ENCODE results near the gene GTF3C6. TPM values are rescaled to one million over a fixed set of nuclear protein-coding genes. Genes with fewer than 3 reads are reported as not detected.
A peak's percentile ranks its signal among the peaks of the same experiment; 100 is the strongest.

The GTF3C6 gene, protein sequence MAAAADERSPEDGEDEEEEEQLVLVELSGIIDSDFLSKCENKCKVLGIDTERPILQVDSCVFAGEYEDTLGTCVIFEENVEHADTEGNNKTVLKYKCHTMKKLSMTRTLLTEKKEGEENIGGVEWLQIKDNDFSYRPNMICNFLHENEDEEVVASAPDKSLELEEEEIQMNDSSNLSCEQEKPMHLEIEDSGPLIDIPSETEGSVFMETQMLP
- 10 to 100 TPM; 72.0 to 85.7 TPM for total RNA-seq

DNA sequence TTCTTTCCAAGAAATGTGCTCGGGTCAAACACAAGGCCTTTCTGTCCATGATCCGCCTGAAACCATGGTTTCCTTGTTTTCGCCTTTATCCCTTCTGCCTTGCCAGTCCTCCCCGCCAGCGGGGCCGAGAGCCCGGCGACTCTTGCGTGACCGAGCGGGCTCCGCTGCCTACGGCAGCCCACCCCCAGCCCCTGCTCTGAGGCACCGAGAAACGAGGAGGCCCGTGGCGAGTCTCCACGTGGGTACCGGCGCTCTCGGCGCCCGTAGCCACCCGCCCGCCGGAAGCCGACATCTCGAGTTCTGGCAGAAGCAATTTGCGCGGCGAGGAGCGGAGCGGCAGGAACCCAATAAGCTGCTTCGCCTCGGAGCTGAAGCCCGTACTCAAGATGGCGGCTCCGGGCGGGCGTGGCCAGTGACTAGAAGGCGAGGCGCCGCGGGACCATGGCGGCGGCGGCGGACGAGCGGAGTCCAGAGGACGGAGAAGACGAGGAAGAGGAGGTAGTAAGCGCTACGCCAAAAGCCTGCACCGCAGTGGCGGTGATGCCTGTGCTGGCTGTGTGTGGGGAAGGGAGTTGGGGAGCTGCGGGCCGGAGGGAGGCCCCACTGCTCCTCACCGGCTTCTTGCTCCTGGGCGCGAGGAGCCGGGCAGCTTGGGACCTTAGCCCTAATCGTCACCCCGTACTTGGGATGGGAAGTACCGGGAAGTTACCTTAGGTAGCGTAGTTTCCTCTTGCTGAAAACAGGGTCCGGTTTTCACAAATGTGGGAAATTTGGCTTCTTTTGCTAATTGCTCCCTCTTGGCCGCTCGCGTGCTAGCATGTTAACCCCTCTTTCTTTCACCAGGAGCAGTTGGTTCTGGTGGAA, at the start of gene GTF3C6:
GTF3C6 (plus strand) TSS at position 378 of the 864 bp plus-strand sequence; CDS start at position 442, 64 bp downstream.
- peak; percentile 91 to 92 for DNase-seq (ENCODE audit: low spot score in 2 of 2)
- H3K27ac Mint-ChIP-seq: peak within 1 kb of the TSS; percentile 98 to 100
- ATAC-seq: peak; percentile 97 to 99
- peaks cover 12 to 38% of the 10 kb centered on the region in 2 donors for H3K36me3 Mint-ChIP-seq
- no peaks in the 10 kb centered on the region for H3K9me3 Mint-ChIP-seq

DNA sequence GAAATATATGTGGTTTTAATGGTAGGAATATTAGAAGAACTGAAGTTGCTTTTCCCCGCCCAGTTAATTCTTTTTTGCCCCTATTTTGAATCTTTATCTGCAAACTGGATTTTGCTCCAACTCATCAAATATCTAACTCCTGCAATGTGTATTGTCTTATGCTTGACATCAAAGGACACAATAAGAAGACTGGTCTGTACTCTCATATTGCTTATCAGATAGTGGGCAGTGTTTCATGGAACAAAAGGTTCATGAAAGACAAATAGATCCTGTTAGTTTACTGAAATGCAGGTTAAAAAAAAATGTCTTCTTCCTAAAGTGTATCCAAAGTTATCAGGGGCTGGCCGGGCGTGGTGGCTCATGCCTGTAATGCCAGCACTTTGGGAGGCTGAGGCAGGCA, 27.7 kb upstream of the GTF3C6 start:
- H3K27ac Mint-ChIP-seq: no peak overlapping the region
- H3K9me3 Mint-ChIP-seq: no peaks in the 10 kb centered on the region
- H3K36me3 Mint-ChIP-seq: no peaks in the 10 kb centered on the region
- DNase-seq (ENCODE audit: low spot score in 2 of 2) (no peak), ATAC-seq (no peak)

DNA sequence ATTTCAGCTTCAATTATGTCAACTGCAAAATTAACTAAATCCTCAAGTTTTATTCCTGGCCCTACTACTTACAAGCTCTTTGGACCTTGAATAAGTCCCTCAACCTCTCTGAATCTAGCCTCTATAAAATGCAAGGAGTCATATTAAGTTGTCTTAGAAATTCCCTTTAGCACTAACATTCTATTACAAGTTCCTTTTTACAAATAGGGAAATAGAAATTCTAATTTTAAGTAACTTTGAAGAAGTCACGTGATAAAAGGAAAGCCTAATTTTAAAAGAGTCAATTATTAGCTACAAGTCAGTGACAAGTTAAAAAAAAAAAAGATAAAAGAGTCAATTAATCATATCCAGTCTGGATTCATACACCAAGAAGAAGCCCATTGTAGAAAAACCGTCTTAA, 24.6 kb upstream of the GTF3C6 start:
- H3K9me3 Mint-ChIP-seq: no peaks in the 10 kb centered on the region
- no peaks in the 10 kb centered on the region for H3K36me3 Mint-ChIP-seq
- no peak overlapping the region for H3K27ac Mint-ChIP-seq
- DNase-seq (ENCODE audit: low spot score in 2 of 2) (no peak), ATAC-seq (no peak)

DNA sequence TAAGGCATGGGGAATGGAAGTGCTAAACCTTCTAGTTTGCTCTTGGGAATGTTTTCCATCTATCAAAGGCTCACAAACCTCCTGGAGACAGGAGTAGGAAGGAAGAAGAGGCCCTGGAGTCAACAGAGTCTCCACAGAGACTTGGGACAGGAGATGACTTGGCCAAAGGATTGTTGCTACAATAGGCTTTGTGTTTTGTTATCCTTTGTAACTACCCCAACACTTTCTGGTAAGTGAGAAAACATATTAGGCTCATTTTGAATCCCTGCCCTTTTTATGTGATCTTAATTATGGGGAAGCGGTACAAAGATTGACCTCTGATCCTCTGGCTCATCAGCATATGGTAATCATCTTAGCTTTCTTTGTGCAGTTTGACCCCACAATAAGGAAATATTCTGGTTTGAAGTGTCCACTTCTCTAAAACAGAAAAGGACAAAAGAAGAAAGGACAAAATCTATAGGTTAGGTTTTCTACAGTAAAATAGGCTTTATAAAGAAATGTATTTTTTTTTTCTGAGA, 24.1 kb upstream of the GTF3C6 start:
- Mint-ChIP-seq H3K27ac (no peak overlapping the region), H3K36me3 (no peaks in the 10 kb centered on the region), H3K9me3 (no peaks in the 10 kb centered on the region)
- DNase-seq (ENCODE audit: low spot score in 2 of 2) (no peak), ATAC-seq (no peak)

DNA sequence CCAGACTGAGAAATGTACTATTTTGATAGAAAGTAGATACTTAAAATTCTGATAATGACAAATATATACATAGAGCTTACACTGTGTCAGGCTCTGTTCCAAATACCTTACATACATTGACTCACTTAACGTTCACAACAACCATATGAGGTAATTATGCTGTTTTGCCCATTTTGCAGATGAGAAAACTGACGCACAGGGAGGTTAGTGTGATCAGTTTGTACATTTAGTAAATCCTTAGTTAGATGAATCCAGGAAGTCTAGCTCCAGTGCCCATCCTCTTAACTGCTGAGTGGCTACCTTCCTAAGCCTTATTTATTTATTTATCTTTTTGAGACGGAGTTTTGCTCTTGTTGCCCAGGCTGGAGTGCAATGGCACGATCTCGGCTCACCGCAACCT, 23.3 kb upstream of the GTF3C6 start:
- ATAC-seq (no peak), DNase-seq (ENCODE audit: low spot score in 2 of 2) (no peak)
- no peaks in the 10 kb centered on the region for H3K9me3 Mint-ChIP-seq
- H3K36me3 Mint-ChIP-seq: no peaks in the 10 kb centered on the region
- H3K27ac Mint-ChIP-seq: no peak overlapping the region

DNA sequence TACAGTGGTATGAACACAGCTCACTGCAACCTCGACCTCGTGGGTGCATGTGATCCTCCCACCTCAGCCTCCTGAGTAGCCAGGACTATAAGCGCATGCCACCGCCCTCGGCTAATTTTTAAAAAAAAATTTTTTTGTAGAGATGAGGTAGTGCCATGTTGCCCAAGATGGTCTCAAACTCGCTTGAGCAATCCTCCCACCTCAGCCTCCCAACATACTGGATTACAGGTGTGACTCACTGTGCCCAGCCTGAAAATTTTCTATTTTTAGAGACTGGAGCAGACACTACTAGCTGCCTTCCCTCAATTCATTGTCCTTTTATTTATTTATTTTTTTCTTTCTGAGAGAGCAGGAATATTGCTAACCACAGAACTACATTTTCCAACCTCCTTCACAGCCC, 20.3 kb upstream of the GTF3C6 start:
- DNase-seq (ENCODE audit: low spot score in 2 of 2): no peak
- Mint-ChIP-seq H3K36me3 (no peaks in the 10 kb centered on the region), H3K9me3 (no peaks in the 10 kb centered on the region), H3K27ac (no peak overlapping the region)
- ATAC-seq: no peak

DNA sequence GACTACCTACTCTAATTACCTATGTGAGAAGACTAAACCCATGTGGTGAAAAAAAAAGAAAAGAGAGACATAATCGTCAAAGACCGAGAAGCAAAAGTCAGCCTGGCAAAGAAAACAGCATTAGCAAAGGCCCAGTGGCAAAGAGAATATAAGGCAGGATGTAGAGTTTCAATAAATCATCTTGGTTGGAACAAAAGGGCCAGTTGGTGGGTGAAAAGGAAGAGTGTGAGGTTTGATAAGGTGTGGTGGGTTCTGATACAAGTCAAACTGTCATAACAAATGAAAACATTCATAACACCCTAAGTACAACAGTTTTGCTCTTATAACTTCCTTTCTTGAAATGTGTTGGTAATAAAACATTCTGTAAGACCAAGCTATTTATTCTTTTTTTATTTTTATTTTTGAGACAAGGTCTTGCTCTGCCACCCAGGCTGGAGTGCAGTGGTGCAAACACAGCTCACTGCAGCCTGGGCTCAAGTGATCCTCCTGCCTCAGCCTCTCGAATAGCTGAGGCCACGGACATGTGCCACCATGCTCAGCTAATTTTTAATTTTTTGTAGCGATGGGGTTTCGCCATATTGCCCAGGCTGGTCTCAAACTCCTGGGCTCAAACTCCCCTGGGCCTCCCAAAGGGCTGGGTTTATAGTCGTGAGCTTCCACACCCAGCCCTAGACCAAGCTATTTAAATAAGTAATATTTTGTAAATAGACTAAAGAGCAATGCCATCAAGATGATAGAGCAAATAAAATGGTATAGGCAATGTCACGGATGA, 18.9 kb upstream of the GTF3C6 start:
- ATAC-seq: peak in 1 of 2 donors; percentile 34
- Mint-ChIP-seq H3K36me3 (no peaks in the 10 kb centered on the region), H3K27ac (no peak overlapping the region), H3K9me3 (no peaks in the 10 kb centered on the region)
- DNase-seq (ENCODE audit: low spot score in 2 of 2): no peak

DNA sequence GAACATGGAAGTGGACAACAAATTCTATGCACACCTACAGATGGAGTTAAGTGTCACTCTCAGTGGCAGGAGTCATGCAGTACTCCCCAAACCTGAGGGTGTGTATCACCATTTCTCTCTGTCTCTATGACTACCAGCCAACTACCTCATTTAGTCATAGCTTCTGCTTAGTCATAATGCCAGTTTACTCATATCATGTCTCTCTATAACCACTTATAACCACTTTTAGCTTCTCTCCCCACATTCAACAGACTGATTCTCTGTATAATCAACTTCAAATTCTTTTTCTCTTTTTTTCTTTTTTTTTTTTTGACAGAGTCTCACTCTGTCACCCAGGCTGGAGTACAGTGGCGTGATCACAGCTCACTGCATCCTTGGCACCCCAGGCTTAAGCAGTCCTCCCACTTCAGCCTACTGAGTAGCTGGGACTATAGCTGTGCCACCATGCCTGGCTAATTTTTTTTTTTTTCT, 13.8 kb upstream of the GTF3C6 start:
- DNase-seq (ENCODE audit: low spot score in 2 of 2) (peak; percentile 44 to 61), ATAC-seq (peak; percentile 98 to 100)
- Mint-ChIP-seq H3K36me3 (no peaks in the 10 kb centered on the region), H3K27ac (peak overlapping the region; percentile 79 to 89), H3K9me3 (no peaks in the 10 kb centered on the region)

DNA sequence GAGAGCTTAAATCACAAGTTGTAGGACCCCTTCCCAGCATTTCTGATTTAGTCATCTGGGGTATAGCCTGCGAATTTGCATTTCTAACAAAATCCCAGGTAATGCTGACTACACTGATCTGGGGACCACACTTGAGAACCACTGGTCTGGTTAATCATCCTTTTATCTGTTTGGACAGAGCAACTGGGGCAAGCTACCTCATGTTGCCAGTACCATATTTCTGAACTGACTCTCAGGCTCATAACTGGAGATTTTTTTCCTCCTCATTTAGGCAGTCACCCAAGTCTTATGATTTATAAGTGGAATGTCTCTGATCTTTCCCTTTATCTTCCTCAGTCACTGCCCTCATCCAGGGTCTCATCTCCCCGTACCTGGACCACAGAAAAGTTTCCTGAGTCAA, 12.0 kb upstream of the GTF3C6 start:
- H3K27ac Mint-ChIP-seq: peak overlapping the region in 1 of 2 donors; percentile 3
- ATAC-seq (no peak), DNase-seq (ENCODE audit: low spot score in 2 of 2) (no peak)
- H3K9me3 Mint-ChIP-seq: no peaks in the 10 kb centered on the region
- H3K36me3 Mint-ChIP-seq: no peaks in the 10 kb centered on the region

DNA sequence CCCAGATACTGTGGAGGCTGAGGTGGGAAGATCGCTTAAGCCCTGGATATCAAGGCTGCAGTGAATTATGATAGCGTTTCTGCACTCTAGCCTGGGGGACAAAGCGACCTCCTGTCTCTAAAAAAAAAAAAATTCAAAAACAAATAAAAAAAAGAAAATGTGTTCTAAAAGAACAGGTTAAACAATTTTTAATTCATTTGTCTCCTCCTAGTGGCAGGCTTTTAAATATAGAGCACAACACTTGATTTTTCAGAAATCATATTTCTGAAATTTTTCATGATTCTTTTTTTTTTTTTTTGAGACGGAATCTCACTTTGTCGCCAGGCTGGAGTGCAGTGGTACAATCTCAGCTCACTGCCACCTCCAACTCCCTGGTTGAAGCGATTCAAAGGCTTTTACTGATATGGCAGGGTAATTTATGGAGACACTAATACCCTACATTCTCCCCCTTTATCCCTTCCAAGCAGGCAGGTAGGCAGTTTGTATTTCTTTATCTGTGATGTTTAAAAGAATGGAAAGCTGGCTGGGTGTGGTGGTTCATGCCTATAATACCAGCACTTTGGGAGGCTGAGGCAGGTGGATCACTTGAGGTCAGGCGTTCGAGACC, 8.7 kb upstream of the GTF3C6 start:
- DNase-seq (ENCODE audit: low spot score in 2 of 2): no peak
- H3K36me3 Mint-ChIP-seq: no peaks in the 10 kb centered on the region
- H3K9me3 Mint-ChIP-seq: no peaks in the 10 kb centered on the region
- no peak overlapping the region for H3K27ac Mint-ChIP-seq
- ATAC-seq: no peak

DNA sequence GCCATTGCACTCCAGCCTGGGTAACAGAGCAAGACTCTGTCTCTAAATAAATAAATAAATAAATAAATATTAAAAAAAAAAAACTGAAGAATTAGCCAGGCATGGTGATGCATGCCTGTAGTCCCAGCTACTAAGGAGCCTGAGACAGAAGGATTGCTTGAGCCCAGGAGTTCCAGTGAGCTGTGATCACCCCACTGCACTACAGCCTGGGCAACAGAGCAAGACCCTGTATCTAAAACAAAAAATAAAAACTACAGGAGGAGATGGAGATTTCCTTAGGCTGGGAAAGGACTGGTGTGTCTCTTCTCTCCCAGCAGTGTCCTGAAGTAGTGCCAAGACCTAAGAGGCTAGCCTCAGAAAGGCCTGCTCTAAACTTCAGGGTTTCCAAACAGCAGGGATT, 8.1 kb upstream of the GTF3C6 start:
- H3K36me3 Mint-ChIP-seq: no peaks in the 10 kb centered on the region
- no peaks in the 10 kb centered on the region for H3K9me3 Mint-ChIP-seq
- DNase-seq (ENCODE audit: low spot score in 2 of 2): no peak
- ATAC-seq: no peak
- no peak overlapping the region for H3K27ac Mint-ChIP-seq

DNA sequence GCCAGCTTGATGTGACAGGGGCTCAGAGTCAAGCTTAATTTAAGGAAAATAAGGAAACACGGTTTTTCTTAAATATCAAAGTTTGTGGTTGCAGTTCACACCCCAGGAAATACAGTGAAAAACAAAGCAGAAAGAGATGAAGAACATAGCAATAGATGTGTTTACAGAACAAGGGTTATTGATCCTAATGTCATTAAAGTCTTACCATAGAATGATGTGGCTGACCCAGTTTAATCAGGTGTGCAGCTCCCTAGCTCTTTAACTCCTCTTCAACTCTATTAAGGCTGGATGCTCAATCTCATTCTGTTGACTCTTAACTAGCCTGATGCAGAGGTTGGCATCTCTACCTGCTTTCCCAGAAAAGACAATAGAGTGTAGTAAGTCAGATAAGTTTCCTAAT, 7.5 kb upstream of the GTF3C6 start:
- H3K36me3 Mint-ChIP-seq: no peaks in the 10 kb centered on the region
- no peak overlapping the region for H3K27ac Mint-ChIP-seq
- no peak for DNase-seq (ENCODE audit: low spot score in 2 of 2)
- no peak for ATAC-seq
- no peaks in the 10 kb centered on the region for H3K9me3 Mint-ChIP-seq

DNA sequence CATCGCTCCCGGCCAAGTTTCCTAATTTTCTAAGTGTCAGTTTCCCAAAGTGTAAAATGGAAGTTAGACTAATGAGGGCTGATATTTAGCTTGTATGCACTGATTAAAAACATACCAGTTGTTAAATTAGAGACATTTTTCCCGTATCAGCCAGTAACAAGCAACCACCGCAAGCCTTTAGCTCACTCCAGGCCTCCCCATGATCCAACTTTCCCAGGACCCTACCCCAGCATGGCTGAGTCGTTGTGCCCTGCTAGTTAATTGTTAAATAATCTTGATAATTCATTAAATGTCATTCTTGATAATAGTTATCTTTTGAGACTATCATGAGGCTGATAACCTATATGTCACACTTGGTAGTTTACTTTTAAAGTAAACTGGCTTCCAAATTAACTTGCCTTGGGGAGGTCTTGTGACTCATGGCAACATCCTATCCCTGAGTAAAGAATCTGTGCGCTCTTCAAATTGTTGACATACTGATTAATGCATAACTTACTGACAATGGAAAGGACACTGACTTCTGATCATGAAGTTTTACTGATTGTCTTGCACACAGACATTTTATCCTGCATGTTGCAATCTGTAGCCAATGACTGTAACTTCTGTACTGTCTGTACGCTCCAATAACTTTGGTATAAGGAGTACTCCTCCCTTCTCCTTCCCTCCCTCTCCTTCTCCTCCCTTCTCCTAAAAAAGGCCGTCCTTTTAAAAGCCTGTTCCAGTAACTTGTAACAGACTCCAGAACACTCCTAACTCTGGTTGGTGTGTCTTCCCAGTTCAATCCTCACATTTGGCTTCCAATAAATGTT, 6.3 kb upstream of the GTF3C6 start:
- Mint-ChIP-seq H3K9me3 (no peaks in the 10 kb centered on the region), H3K27ac (no peak overlapping the region), H3K36me3 (no peaks in the 10 kb centered on the region)
- DNase-seq (ENCODE audit: low spot score in 2 of 2) (no peak), ATAC-seq (no peak)

DNA sequence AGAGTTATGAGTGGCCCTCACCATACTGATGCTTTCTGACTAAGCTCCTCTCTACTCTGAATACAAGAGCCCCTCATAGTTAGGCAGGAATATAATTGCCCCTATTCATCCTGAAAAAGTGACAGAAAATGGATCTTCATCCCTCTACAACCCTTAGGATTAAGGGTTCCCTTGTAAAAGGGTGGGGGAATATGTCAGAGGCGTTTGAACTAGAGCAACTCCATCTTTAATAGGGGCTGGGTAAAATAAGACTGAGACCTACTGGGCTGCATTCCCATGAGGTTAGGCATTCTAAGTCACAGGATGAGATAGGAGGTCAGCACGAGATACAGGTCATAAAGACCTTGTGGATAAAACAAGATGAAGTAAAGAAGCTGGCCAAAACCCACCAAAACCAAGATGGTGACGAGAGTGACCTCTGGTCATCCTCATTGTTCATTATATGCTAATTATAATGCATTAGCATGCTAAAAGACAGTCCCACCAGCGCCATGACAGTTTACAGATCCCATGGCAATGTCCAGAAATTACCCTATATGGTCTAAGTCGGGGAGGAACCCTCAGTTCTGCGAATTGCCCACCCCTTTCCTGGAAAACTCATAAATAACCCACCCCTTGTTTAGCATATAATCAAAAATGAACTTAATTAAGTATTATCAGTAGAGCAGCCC, 4.7 kb upstream of the GTF3C6 start:
- H3K36me3 Mint-ChIP-seq: peaks cover 8% of the 10 kb centered on the region in 2 donors
- DNase-seq (ENCODE audit: low spot score in 2 of 2): no peak
- no peak for ATAC-seq
- H3K27ac Mint-ChIP-seq: no peak overlapping the region
- no peaks in the 10 kb centered on the region for H3K9me3 Mint-ChIP-seq

DNA sequence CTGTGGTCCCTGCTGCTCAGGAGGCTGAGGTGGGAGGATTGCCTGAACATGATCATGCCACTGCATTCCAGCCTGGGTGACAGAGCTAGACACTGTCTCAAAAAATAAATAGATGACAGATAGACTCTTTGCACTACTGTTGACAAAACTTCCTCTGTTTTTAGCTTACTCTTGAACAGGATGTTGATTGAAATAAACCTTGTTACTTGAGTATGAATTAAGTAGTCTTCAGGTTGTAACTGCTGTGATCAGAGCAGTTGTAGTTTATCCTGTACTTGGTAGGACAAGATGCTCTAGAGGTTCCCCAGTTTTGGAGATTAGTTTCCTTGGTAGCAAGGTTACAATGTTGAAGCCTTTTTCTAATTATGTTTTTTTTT, 1.5 kb downstream of the GTF3C6 start:
- Mint-ChIP-seq H3K27ac (peak overlapping the region in 1 of 2 donors; percentile 48), H3K9me3 (no peaks in the 10 kb centered on the region), H3K36me3 (peaks cover 12 to 43% of the 10 kb centered on the region in 2 donors)
- ATAC-seq: no peak
- no peak for DNase-seq (ENCODE audit: low spot score in 2 of 2)

Data from activated naive CD4-positive, alpha-beta T cell treated with anti-CD3 and anti-CD28 coated beads, Interleukin-2, amount 50 U/mL, for 72 hours (primary cell).